ENCODE results near the gene MRPL33.

Gene MRPL33

DNA sequence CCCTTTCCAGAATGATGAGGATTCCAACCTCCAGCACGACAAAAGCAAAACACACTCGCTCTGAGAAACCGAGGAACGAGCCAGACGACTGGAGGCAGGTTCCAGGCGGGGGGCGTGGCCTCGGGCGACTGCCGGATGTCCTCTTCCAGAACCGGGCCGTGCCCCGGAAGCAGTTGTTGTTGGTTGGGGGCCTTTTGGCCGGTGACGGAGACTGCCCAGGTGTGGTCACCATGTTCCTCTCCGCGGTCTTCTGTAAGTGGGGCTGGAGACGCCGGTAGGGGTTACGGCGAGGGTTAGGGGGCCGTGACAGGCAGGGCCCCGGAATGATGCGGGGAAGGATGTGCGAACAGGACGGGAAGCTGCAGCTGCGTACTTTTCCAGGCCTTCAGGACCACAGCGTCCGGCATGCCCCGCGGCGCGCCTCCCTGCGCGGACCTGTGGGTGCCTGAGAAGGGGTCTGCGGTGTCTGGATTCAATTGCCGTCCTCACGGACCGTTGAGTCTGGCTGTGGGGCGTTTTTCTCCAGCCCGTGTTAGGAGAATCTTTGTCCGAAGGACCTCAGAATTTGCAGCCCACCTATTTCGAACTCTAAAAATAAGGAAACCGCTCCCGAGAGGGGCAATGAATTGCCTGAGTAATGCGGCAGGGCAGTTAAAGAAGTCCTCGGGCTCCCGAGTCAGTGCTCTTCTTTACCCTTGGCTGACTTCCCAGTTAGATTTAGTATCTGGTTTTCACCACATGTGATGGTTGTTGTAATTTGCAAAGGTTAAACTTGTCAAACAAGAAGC lies at the start of gene MRPL33:
MRPL33 (plus strand) TSS at position 172 of the 788 bp plus-strand sequence; CDS start at position 231, 59 bp downstream.
- DNase-seq = peak; percentile 93

DNA sequence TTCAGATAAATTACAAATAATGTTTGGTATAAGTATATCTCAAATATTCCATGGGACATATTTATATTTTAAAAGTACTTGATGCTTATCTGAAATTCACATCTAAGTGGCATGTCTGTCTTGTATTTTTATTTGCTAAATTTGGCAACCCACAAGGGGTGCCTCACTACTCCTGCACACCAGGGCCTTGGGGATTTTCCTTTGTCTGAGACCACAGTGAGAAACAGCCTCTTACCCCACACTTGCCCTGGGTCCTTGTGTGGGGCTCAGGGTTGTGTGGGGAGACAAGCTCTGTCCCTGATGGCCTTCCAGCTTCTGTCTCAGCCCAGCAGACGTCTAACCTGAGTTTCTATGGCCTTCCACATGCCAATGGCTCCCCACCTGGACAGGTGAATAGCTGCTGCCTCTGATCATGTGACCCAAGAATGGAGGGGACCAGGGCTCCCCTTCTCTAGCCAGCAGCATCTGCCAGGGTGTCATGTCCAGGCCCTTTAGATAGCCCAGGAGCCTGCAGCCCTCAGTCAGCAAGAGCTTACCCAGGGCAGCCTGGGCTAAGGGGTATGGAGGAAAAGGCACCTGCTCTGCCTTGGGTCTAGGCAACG lies 49.5 kb upstream of the MRPL33 start:
- DNase-seq = no peak

DNA sequence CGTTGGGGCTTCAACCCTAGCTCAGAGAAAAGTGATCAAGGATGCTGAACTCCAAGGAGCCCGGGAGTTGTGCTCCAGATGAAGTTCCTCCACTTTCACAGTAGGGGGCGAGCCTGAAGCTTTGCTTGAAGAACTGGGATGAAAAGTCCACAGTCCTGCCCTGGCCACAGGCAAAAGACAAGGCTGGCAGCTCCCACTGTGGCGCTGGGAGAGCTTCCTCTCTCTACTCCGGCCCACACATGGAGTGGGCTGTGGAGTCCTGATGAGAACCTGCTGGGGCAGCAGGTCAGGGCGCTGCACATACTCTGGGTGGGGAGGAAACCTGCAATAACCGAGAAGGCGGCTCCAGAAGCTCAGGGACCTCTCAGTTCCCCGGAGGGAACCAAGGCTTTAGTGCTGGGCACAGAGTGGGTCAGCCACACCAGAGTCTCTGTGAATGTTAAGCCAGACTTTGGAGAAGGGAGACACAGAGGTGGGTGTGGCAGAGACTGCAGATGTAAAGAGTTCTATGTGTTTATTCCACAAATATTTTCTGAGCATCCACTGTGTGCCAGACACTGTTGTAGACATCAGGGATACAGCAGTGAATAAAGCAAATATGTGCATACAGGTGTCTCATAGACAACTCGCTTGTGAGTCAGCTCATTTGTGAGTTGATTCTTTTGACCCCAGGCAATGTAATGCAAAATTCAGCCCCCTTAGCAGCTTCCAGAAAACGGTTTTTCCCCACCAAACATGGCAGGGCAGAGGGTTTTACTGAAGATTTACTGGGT lies 48.0 kb upstream of the MRPL33 start:
- no peak for DNase-seq

DNA sequence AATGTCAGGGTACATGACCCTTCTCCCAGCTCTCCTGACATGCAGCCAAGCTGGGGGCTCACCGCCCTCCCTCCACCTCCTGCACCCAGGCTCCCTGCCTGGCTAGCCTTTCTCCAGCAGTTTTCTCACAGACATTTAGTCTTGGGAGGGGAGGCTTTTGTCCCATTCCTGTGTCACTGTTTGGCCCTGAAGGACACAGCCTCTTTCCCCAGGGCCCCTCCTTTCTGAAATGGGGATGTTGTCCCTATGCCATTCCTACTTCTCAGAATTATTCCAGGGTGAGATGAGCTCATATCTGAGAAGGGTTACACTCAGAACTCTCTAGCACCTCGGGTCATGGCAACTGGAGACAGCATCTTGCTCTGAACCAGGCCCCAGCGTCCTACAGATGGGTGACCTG lies 47.3 kb upstream of the MRPL33 start:
- DNase-seq = no peak

DNA sequence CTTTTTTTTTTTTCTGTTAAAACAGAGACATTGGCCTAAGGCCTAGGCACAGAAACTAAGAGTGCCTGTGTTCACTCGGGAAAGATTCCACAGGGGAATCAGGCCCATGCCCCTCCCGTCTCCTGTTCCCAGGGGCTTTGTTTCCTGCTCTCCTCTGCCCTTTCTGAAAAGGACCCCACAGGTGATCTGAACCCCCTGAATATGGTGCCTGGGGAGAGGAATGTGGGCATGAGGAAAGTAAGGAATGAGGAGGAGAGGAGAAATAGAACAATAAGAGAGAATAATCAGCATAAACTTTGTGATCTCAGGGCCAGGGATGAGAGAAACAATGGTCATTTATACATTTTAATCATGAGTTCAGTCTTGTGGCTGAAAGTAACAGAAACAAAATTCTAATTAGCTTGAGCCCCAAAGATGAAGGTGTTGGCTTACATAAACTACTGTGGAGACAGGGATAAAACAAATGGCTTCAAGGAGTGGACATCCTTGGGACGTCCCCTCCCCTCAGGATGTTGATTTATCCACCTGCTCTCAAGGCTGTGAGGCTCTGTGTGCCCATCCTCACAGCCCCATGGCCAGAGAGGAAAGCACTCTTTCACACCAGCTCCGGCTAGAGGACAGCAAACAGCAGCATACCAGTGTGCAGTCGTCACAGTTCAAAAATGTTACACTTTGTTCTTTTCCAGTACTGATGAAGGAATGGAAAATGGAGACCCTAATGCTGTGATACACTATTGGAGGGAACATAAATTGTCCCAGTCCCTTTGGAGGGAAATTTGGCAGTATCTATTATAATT lies 46.4 kb upstream of the MRPL33 start:
- DNase-seq = no peak

DNA sequence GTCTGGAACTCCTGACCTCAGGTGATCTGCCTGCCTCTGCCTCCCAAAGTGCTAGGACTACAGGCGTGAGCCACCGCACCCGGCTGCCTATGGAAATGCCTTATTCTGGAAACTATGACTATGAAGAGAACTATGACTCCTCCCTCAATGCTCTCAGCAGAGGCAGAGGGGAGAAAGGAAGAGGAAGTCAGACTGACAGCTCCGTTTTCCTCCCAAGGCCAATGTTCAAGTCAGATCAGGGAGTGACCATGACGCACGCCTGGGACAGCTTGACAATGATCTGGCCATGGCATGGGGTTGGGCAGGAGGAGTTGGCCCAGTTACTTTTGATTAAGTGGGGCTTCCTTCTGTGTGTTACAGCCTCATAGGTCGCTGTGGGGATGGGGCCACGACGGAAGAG lies 44.3 kb upstream of the MRPL33 start:
- DNase-seq = no peak

DNA sequence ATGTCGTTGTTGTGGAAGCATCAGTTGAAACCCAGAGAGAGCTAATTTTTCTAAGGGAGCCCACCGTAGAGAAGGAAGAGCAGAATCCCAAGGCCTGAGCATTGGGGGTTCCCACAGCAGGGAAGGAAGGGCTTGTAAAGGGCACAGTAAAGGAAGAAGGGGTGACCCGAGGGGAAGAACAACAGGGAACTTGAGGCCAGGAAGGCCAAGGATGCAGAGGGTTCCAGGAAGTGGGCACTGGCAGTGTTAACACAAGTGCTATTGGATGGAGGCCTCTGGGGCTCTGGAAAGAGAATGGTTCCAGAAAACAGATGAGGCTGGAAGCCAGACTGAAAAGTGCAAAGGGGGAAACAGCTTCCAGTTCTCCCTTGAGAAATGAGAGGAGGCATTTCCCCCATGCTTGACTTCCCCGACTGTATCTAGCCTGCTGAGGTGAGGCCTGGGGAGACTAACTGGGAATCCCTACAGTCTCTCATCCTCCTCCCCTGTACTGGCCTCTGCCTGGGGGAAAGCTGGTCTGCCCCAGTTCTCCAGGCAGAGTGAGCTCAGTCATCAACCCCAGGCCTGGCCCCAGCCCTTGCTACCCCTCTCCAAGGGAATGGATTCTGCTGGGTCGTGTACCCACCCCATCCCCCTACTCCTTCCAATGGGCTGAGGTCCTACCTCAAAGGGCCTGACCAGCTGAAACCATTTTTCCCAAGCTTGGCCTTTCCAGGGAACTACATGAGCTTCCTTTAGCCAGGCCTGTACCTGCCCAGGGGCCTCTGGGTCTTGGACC lies 43.2 kb upstream of the MRPL33 start:
- no peak for DNase-seq

DNA sequence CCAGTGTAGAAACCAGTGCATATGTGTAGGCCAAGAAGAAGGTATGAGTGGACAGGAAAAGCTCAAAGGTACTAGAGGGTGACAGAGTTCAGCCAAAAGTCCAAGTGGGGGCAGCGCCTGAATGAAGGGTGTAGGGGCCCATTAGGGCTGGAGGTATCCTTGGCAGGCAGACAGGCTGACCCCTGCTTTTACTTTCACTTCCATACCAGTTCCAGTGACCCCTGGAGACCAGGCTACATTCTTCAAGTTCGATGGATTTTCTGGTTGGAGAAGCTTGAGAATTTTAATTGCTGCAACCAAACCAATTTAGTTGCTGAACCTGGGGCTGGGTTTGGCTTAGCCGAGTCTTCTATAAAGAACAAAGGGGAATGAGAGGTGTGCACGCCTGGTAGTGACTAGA lies 42.3 kb upstream of the MRPL33 start:
- DNase-seq = no peak

DNA sequence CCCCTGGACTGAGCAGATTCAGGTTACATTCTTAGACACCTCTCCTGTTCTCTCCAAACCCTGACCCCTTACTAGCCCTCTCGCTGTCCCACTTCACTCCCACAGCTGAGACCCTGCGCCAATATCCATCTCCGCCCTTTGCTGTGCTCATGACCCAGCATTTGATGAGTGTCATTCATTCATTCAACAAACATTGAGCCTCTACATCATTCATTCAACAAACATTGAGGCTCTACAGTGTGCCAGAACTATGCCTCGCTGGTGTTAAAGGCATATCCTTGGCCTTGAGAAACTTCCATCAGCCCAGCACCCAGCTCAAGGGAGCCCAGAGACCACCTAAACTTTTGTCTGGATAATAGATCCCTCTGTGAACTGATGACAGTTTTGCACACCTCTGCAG lies 41.9 kb upstream of the MRPL33 start:
- no peak for DNase-seq

DNA sequence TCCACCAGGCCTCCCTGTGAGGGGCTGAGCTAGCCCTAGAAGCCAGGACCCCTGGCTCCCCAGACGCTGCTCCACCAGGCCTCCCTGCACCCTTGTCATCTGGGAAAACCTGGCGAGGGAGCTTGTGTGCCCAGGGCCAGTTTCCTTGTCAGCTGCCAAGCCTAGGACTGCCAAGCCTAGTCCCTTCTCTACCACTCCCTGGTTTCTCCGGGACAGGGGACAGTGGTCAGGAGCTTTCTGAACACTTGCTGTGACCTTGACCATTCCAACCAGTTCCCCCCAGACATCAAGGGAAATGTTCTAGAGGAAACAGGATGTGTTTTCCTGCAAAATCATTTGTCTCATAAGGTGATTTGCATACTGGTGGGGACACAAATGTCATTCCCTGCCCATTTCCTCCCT lies 41.3 kb upstream of the MRPL33 start:
- DNase-seq = no peak

DNA sequence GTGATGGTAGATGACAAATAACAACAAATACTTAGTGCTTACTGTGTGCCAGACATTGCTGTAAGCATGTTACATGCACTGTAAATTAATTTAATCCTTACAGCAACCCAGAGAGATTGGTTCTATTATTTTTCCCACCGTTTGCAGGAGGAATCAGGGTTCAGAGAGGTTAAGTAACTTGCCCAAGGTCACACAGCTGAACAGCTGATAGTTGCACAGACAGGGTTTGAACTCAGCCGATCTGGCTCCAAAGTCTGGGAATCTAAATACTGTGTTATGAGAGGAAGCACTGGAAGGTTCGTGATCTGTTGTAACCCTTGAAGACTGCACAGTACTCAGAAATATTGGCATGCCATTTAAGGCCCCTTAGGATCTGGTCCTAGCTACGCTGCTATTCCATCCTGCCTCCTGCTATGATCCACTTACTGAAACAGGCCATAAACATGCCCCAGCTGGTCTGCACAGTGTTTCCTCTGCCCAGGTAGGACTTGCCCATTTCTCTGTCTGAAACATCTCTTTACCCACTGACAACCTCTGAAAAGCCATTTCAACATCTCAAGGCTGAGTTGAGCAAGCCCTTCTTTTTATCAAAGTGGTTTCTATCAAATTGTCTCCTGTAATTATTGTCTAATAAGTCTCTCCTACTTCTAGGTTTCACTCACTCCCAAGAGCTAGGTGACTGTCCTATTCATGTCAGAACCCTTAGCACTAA lies 40.4 kb upstream of the MRPL33 start:
- DNase-seq = no peak

DNA sequence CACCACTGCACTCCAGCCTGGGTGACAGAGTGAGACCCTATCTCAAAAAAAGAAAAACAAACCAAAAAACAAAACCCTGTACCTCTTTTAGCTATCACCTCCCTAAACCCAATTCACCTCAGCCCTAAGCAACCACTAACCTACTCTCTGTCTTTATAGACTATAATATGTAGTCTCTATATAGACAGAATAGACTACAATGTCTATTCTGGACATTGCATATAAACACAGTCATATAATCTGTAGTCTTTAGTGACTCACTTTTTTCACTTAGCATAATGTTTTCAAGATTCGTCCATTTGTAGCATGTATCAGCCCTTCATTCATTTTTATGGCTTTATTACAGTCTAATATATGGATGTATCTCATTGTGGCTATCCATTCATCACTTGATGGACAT lies 37.2 kb upstream of the MRPL33 start:
- DNase-seq = no peak

DNA sequence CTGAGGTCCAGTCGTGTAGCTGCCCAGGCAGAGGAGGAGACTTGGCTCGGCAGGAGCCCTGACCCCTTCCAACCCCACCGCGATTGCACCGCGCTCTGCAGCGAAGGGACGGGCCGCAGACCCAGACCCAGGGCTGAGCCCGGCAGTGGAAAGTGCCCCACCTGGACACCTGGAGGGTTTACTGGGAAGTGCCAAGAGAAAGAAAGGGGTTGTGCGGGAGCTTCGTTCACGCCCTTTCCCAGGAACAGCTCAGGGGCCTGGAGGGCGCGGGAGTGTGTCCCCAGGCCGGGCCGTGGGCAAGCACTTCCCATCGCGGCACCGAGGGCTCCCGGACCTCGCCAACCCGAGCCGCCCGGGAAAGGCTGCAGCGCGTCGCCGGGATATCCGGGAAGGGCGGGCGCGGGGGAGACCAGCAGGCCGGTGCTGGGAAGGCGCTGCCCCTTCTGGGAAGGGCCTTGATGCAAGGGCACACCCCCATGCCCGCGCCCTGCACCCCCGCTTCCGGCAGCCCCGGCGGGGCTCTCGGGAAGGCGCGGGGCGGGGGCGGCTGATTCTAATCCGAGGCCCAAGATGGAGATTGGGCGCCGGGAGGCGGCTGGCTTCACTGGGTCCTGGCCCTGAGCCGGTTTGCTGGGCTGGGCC lies 36.1 kb upstream of the MRPL33 start:
- peak; percentile 64 for DNase-seq

DNA sequence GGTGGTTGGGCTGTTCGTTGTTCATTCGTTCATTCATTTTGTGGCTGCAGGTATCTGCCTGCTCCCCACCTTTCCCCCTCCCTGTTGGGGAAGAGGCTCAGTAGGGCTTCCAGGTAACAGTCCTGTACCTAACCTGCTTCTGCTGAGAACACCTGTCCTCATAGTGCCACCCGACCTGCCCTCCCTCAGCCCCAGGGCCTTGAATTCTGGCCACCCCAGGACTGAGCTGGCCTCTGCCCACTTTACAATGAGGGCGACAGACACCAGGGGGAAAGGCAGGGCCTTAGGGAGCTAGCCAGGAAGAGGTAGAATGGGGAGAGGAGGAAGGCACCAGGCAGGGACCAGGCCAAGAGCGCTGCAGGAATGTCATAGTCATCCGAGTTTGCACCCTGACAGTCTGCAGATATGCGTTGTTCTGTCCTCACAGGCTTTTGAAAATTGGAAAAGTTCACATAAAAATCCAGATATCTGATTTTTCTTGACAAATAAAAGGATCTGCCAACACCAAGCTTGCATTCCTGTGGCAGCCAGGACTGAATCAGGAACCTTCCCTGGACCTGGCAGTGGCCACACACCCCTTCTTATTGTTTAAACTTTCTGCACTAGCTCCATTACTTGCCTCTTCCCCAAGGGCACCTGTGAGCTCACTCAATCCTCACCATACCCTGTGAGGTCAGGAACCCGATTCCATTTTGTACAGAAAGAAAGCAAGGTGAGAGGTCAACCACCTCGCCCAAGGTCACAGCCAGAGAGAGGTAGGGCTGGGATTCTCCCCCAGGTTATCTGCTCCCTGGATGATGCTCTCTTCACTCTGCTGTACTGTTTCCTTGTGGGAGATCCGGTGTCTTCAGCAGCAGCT lies 35.3 kb upstream of the MRPL33 start:
- no peak for DNase-seq

DNA sequence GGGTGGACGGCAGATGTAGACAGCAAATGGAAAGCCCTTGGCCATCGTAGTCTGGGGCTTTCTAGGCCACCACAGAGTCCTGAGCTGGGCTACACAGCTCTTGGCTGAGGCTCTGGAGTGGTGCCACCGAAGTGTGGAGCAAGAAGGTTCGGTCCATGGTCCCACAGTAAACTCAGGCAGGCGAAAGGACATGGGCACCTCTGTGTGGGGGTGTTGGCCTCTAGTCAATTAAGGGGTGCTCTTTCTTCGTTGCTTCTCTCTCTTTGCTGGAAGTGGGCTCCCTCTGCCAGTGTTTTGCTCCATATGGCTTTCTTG lies 34.7 kb upstream of the MRPL33 start:
- no peak for DNase-seq

DNA sequence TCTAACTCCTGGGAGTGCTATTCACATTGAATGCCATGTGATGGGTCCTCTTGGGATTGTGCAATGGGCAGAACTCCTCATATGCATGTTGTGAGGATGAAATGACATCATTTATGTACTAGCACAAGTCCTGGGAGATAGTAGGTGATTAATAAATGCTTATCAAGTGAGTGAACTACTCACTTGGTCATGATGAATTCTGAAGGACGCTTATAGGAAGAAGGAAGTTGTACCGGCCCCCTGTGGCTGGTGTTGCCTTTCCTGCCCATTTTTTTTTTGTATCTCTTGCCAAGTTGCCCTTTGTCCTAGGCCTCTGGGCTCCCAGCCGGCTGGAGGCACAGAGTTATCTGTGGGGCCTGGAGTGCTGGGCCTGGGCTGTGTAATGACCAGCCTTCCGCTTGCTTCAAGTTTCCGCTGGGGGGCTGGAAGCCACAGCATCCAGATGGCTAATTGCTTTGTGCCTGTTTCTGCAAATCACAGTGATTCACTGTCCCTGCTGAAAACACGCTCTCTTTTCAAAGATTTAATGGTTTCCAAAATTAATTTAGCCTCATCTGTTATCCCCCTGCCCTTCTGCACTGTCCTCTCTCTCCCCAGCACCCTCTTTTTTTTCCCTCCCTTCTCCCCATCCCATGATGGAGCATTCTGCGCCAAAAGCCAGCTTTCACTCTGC lies 33.7 kb upstream of the MRPL33 start:
- no peak for DNase-seq

DNA sequence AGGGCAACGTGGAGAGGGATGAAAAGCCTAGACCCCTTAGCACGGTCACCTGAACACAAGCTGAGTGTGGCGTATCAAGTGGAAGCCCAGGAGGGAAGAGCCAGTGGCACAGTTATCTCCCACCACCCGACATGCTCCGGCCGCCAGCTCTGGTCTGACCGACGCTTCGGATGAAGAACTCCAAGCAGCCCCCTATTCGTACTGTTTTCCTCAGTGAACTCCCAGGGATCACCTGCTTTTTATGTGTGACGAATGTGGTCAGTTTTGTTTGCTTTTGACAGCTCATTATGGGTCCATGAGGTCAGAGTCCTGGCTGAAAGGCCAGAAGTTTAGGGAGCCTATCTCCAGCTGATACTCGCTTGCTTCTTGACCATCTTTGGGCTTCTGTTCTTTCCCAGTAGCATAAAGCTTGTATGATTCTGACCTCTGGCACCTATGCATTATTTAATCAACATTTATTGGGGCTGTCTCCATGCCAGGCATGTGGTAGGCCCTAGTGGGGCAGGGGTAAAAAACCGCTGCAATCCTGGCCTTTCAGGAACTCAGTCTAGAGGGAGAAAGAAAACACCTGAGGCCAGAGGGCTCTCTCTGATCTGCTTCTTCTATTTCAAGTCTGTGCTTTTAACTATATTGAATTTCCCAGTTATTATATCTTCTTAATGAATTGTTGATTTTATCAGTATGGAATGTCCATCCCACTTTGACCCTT lies 33.0 kb upstream of the MRPL33 start:
- DNase-seq = no peak

DNA sequence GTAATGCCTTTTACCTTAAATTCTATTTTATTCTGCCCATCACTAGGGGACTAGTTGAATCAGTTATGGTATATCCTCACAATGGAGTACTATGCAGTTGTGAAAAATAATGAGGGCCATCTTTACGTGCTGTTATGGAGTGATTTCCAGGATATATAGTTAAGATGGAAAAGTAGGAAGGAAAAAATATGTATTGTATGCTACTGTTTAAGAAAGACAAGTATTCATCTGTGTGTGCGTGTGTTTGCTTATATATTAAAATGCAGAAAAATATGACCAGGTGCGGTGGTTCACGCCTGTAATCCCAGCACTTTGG lies 32.5 kb upstream of the MRPL33 start:
- no peak for DNase-seq

DNA sequence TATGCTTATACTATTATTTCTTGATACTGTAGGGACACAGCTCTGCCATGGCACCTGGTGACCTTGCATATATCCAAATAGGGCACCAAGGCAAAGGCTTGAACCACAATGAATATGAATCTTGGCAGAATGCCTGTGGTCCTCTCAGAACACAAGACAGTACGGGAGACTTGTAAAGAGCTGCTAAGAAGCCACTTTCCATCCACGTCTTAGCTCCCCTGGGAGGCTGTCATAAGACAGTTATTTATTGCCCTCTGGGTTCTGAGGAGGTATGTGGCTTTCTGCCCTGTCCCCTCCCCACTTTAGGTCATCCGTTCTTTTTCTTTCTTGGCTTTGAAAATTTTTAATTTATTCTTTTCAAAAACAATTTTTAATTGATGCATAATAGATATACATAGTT lies 29.8 kb upstream of the MRPL33 start:
- no peak for DNase-seq

All from activated naive CD4-positive, alpha-beta T cell treated with Interleukin-2 at 50 U/mL for 16 hours (primary cell).